NCI-H748 (cell line): ENCODE measurements around the gene SIVA1.

ENCODE experiments used
- DNase-seq: peaks from one replicate; lab custom pipeline; 2025; ENCODE audit not compliant: unreplicated experiment; lab: John Stamatoyannopoulos, UW

The SIVA1 gene

DNA sequence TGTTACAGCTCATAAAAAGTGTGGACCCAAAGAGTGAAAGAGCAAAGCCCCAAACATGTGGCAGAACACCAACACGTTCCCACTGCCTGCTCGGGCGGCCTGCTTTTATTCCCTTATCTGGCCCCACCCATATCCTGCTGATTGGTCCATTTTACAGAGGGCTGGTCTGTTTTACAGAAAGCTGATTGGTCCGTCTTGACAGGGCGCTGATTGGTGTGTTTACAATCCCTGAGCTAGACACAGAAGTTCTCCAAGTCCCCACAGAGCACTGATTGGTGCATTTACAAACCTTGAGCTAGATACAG, 2.2 kb upstream of the SIVA1 start:
- DNase-seq = peak; percentile 20

DNA sequence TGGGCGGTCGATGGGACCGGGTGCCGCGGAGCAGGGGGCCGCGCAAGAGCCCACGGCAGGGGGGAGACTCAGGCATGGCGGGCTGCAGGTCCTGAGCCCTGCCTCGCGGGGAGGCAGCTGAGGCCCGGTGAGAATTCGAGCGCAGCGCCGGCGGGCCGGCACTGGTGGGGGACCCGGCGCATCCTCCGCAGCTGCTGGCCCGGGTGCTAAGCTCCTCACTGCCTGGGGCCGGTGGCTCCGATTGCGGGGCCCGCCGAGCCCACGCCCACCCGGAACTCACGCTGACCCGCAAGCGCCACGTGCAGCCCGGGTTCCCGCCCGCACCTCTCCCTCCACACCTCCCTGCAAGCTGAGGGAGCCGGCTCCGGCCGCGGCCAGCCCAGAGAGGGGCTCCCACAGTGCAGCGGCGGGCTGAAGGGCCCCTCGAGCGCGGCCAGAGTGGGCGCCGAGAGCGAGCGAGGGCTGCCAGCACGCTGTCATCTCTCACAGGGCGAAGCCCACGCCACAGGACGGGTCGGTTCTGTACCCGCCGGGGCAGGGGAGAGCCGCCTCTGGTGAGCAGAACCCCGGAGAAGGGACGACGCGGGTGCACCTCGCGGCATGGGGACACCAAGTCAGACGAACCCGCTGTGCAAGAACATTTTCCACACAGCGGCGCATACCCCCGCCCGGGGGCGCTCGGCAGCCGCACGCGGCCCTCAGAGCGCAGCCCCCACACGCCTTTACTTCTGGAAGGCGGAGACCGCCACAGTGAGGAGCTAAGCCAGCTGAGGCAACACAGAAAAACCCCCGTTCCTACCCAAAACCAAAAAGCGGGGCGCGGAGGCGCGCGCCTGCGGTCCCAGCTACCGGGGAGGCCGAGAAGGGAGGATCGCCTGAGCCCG, 1.2 kb upstream of the SIVA1 start:
- no peak for DNase-seq

DNA sequence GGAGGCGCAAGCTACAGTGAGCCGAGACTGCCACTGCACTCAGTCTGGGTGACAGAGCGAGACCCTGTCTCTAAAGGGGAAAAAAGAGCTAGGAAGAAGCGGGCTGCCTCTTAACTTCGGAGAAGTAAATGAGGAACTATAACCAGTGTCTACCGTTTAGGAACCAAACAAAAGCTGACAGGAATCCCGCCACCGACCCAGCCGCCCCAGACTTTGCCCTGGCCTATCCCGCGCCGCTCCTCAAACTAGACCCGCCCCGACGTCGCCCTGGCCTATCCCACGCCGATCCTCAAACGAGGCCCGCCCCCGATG, 568 bp upstream of the SIVA1 start:
- no peak for DNase-seq

DNA sequence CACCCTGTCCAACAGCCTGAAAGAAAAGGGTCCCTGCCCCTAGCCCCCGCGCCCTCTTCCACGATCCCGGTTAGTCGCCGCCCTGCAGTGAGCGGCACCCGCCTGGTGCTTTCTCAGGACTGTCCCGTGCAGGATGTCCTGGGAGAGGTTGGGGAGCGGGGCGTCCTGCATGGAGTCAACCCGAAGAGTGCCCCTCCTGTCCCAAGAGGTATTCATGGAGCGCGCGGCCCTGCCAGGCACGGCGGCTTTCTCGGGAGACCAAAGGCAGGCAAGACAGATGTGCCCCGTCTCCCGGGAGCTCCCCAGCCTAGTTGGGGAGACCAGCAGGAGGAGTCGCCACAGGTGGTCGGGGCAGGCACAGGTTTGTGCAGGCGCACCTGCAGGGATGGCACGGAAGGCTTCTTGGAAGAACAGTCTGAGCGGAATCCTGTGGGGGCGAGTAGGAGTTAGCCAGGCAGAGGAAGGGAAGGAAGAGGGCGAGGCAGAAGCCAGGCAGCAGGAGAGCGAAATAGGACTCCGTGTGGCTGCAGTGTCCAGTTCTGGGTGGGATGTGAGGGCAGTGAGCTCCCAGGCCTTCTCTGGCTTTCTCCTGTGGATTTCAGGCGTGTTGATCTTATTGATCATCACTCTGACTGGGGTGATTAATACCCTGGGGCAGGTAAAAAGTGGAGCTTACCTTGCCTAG, 723 bp downstream of the SIVA1 start:
- DNase-seq = no peak

DNA sequence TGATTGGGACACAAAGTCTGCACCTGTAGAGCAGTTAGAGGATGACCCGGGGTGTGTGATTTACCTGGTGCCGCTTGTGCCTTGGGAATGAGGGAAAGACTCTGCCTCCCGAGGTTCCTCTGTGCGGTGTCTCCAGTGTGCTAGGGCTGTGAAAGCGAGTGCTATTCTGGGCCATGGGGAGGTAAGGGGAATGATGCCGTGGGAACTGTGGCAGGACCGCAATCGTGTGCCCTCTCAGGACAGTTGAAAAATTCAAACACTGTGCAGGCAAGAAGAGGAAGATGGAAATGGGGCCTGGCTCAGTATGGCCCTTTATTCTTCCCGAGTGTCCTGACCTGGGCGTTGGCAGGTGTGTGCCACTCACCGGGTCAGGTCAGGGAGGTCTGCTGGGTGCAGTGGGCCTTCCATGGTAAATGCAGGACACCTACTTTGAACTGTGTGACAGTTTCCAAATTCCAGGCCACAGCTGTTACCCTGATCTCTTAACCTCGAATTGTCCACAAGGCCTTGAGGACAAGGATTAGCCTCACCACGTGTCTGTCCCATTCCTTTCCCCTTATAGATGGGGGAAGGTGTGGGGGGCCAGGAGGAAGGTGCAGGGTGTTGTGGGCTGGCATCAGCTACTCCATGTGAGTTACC, 1.4 kb downstream of the SIVA1 start:
- no peak for DNase-seq

DNA sequence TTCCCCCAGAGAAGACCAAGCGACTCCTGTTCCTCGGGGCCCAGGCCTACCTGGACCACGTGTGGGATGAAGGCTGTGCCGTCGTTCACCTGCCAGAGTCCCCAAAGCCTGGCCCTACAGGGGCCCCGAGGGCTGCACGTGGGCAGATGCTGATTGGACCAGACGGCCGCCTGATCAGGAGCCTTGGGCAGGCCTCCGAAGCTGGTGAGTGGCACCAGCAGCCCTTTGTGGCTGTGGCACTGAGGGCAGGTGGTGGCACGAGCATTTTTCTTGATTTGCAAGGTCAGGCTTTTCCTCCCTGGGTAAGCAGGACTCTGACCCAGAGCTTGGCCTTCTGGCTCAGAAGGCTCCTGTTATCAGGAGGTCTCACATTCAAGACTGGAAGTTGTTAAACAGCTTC, 2.7 kb downstream of the SIVA1 start:
- DNase-seq = no peak

DNA sequence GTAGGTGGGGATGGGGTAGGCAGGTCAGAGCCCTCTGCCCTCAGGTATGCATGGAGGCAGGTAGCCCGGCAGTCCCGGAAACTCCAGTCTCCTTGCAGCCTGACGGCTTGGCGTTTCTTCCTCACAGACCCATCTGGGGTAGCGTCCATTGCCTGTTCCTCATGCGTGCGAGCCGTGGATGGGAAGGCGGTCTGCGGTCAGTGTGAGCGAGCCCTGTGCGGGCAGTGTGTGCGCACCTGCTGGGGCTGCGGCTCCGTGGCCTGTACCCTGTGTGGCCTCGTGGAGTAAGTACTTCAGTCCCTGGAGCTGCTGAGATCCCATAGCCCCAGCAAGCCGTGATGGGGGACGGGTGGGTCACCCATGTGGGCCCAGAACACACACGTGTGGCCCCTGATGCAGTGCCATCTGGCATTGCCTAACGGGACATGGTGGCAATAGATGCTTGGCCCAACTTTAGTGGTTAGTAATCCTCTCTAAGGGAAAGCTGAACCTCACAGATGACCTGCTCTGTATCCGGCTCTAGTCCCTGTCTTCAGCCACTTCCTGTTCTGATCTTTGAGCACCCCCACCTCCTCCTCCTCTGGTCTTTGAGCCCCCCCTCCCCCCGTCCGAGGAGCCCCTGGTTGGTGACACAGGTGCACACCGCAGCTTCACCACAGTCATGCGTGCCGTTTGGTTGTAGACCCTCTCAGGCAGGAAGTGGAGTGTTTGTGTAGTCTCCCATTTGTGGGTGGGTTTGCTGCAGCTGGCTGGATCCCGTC, 3.7 kb downstream of the SIVA1 start:
- DNase-seq = no peak

DNA sequence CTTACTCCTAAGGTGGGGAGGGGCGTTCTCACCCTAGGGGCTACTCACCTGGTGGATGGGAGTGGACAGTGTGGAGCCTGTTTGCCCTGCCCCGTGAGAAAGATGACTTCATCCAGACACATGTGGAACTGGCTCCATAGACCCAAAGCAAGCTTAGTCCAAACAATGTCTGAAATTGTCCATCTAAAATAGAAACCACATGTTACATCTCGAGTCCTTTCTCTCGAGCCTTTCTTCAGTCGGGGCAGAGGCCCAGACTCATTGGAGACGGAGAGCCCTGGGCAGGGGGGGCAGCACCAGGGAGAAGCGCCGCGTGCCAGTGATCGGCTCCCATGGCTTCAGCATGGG, 4.3 kb downstream of the SIVA1 start:
- no peak for DNase-seq

DNA sequence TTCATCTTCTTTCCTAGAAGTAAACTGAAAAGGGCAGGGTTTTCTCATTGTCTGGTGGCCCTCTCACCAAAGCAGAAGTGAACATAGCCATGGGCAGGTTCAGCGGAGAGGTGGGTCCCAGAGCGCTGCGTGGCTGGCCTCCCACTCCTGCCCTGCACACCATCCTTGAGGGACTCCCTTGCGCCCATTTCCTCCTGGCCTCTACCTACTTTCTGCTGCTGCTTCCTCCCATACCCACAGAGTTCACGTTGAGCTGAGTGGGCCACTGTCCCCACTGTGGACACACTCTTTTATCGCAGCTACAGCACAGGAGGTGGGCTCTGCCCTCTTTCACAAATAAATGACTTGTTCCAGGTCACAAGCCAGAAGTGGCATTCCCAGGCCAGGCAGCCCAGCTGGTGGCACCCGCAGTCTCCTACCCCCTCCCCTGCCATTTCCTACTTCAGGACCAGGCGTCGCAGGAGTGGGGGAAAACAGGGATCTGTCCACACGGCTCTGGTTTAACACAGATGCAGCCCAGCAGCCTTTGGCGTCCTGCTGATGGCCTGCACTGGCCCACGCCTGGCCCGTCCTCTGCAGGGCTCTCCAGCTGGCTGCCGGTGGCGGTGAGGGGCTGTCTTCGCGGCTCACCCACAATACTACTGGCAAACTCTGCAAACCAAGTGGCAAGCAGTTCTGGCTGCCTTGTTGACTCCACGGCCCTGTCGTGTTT, 4.9 kb downstream of the SIVA1 start:
- no peak for DNase-seq

DNA sequence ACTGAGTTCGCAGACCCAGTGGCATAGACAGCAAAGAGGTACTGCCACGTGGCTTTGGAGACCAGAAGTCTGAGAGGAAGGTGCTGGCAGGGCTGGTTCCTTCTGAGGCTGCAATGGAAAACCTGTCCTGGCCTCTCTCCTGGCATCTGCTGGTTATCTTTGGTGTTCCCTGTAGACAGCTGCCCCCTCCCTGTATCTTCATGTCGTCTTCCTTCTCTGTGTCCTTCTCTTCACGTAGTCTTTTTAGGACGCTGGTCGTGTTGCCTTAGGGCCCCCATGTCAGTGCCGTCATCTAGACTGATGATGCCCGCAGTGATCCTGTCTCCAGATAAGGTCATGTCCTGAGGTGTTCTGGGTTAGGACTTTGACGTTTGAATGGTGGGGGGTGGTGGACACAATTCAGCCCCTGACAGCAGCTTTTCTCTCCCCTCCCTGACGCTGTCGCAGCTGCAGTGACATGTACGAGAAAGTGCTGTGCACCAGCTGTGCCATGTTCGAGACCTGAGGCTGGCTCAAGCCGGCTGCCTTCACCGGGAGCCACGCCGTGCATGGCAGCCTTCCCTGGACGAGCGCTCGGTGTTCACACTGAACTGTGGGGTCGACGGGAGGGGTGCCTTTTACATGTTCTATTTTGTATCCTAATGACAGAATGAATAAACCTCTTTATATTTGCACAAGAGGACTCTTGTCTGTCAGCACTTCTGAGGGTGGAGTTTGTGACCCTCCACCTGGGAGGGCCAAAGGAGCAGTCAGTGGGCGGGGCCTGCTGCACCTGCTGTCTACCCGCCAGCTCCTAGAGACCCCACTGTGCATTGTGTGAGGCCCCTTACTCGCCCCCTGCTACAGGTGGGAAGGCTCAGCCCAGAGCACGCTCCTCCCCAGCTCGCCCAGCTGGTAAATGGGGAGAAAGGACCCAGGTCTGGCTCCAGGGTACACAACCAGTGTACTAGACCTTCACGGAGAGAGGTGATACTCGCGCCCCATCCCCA, 6.3 kb downstream of the SIVA1 start:
- DNase-seq = peak; percentile 65

DNA sequence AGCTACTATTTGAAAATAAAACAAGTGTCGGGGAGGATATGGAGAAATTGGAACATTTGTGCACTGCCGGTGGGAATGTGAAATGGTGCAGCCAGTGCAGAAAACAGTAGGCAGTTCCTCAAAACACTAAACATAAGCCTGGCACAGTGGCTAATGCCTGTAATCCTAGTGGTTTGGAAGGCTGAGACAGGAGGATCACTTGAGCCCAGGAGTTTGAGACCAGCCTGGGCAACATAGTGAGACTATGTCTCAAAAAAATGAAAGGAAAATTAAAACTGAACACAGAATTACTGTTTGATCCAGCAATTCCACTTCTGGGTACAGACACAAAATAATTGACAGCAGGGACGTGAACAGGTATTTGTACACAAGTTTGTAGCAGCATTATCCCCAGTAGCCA, 12.6 kb downstream of the SIVA1 start:
- DNase-seq = no peak

DNA sequence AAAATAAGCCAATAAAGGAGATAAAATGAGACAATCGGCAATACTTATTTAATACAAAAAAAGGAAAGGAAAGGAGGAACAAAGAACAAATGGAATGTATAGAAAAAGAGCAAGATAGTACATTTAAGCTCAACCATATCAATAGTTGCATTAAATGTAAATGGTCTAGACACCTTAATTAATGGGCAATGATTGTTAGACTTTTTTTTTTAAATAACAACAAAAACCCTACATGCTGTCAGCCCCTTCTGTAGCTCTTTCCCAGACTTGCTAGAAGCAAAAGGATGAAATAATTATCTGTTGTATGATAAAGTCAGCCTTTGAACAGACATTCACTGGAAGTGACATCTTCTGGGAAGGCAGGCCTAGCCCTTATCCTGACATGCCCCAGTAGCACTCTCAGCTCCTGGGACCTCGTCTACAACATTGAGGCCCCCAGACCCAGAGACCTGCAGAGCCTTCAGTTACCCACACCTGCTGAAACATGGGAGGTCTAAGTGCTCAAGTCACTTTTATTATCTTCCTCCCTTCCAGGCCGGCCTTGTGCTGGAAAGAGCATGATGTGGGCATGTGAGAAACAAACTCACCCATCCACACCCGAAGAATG, 13.4 kb downstream of the SIVA1 start:
- DNase-seq = no peak

DNA sequence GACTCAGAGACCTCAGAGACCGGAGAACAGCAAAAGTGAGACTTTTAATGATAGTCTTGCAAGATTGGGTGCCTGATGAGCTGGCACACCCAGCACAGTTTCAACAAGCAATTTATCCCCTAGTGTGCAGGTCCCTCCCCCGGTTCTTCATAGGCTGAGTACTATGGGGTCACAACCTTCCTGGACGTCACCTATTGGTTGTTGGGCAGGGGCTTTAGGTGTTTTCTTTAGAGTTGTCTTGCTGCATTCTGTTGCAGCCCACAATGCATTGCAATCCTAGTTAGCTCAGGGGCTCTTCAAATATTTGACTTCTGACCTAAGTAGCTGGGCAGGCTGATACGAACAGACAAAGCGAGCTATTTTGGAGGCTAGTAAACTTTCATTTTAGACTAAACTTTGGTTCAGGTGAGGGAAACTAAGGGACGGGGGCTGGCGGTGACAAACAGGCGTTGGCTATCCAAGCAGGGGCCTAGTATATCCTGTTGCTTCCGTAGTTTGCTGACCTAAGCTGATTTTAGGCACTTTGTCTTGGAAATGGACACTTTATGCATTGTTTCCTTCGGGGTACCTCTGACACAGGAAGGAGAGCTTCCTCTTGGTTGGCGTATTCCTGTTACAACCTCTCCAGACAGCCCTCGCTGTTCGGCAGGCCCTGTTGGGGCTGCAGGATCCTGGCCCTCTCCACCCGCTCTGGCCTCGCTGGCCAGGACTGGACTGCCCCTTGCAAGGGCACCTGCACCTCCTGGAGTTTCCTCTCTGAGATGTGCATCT, 14.1 kb downstream of the SIVA1 start:
- no peak for DNase-seq

DNA sequence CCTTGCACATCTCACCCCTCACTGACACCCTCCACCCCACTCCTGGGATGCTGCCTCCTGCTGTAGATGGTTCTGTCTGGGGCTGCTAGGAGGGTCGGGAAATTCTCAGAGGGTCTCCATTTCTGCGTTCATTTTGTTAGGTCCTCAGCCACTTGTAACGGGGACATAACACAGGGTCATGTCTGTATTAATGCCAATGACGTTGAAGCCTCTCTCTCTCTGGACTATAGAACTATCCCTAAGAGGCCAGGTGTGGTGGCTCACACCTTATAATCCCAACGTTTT, 14.6 kb downstream of the SIVA1 start:
- DNase-seq = no peak

DNA sequence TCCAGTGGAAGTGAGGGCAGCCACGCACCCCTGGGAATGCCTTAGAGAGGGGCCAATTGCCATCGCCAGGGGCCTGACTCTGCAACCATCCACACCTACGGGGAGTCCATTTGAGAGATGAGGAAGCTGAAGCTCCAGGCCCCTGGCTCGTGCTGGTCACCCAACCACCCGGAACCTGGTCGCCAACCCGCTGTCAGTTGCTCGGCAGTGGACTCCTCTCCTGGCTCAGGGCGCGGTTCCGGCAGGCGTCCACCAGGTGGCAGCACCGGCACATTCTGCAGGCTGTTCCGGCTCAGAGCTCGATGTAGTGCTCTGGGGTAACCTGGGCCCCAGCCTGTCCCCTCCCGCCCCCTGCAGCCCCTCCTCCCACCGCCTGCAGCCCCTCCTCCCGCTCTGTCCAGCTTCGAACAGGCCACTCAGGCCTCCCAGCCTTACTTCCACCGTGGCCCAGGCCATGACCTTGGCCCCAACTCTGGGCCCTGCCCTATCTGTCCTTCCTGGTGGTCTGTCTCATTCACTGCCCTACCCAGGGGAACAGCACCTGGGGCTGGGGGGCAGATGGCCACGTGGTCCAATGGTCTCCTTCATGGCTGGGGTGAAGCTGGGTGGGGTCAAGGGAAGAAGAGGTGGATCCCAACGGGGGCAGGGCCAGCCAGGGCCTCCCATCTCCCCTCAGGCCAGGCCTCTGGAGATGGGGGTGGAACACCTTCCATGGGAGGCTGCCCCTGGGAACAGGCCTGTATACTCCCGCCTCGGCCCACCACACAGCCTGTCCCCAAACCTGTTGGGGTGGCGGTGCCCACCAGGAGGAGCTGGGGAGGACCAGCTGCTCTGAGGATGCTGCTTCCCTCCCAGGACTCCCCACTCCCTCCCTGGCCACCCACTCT, 15.7 kb downstream of the SIVA1 start:
- peak; percentile 79 for DNase-seq

DNA sequence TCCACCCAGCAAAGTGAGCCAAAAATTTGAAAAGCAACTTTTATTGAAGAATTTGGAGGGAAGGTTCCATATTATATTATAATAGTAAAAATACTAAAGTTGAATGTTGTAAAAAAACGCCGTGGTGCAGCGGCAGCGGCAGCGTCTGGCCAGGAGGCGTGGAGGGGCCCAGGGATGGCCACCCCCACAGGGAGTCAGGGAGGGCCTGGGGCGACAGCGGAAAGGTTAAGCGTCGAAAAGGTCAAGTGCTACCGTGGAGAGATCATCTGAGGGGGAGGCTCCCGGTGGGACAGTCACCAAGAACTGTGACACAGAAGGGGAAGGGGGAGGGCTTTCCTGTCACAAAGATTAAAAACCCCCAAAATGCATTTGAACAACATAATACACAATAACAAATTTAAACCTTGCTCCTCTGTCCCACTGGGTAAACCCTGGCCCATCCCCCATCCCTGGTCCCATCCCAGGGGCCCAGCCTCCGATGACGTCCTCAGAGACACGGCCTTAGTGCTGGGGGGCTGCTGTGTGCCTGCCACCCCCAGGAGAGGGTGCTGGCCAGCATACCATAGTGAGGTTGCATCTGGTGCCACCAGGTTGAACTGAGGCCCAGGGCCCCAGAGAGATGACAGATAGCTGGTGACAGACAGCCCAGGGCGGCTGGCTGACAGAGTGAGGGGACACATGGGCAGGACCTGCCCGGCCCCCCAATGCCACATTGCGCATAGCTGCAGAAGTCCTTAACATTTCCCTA, 16.6 kb downstream of the SIVA1 start:
- DNase-seq = no peak

DNA sequence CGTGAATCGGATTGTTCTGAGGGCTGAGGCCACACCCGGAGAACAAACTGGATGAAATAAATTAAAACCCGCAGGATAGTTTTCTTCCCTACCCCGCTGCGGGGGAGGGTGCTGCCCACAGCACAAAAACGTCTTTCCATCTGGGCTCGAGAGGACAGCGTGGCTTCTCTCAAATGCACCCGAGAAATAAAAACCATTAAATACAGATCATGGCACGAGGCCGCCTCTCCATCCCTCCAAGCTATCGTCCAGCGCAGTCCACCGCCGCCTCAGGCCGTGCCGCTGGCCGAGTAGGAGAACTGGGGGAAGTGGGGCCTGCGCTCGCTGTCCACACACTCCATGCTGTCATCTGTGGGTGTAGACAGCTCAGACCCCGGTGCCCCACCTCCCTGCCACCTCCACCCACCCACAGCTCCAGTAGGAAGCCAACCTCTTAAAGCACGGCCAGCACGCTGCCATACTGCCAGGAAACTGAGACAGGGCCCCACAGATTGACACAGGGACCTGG, 17.2 kb downstream of the SIVA1 start:
- DNase-seq = no peak
